Stimulated activated CD8-positive, alpha-beta memory T cell treated with anti-CD3 and anti-CD28 coated beads, Interleukin-7, amount 100 ng/mL, for 24 hours (primary cell): Measurements from ENCODE around the gene FLYWCH2.

Experiments
- DNase-seq: peaks from one replicate; pipeline ENCODE4 v3.0.0-alpha.2; 2020; ENCODE audit warnings: low read depth

FLYWCH2 gene

DNA sequence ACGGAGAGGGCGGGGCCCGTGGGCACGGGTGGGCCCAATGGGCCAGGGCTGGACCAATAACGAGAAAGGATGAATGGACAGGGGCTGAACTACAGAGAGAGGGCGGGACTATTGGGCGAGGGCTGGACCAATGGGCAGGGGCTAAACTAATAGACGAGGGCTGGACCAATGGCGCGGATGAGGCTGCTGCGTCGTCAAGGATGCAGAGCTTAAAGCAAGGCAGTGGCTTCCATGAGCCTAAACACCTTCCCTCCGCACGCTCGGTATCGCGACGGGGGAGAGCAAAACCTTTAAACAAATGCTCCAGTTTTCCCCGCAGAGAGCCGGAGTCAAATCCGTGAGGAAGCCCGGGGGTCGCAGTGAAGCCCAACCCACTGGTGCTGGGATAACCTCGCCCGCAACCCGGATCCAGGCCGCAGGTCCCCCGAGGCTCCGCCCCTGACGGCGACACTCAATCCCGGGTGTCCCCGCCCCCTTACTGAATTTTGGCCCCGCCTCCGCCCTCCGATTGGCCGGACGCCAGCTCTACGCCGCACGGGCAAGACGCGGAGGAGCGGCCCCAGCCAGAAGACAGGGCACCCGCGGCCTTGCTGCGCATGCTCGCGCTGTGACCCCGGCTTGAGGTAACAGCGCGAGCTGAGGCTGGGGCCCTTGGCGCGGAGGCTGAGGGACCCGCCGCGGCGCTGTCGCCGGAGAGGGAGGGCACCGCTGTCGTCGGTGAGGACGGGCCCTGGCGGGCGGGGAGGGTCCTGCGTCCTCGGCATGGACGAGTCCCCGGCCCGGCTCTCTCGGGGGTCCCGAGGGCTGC is at the start of gene FLYWCH2:
Gene FLYWCH2, plus strand, starts transcription at position 566 of the 808 bp plus-strand sequence. CDS start 13,235 bp downstream, outside the sequence.
- peak; percentile 99 for DNase-seq

GRCh38 chr16:2833776-2834175 is 49.2 kb upstream of the FLYWCH2 start:
- DNase-seq, result no peak

- DNase-seq, result no peak
Measured at GRCh38 chr16:2834968-2835367, 48.0 kb upstream of the FLYWCH2 start.

- DNase-seq, result no peak
Measured at GRCh38 chr16:2835638-2836493, 47.1 kb upstream of the FLYWCH2 start.

DNA sequence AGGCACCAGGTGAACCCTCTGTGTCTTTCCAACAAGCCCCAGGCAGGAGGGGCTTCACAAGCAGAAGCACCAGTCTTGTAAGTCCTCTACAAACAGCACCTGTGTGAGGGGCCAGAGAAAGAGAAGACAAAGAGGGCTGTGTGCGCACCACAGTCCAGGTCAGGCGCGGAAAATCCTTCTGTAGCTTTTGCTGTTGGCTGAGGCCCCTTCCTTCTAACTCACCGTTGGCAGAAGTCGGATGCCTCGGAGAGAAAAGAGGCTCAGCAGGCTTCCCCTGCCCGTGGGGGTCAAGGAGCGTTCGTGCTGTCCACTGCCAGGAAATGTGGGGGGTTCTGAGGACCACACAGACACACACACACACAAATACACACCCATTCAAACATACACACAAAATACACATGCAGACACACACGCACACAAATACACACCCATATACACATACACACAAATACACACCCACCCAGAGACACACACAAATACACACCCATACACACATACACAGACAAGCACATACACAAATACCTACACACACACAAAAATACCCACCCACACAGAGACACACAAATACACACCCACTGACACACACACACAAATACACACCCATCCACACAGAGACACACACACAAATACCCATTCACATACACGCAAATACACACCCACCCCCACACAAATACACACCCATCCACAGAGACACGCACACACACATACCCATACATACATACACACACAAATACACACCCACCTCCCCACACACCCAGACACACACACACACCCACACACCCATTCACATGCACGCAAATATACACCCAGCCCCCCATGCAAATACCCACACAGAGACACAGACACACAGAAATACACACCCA is 46.1 kb upstream of the FLYWCH2 start:
- DNase-seq, result no peak

DNA sequence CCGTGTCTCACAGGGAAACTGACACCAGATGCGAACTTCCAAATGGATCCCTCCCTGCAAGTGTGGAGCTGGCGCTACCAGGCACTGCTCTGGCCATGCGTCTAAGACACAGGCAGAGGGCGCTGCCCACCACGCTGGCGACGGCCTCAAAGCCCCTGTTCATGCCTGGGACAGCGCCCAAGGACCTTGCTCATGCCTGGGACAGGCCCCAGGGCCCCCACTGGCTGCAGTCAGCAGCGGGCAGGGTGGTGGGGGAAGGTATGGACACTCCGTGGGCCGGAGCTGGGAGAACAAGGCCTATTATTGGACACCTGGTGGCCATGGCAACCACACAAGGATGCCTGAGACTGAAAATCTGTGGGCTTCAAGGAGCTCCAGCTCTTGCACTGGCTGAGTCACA is 44.1 kb upstream of the FLYWCH2 start:
- peak; percentile 28 for DNase-seq

DNA sequence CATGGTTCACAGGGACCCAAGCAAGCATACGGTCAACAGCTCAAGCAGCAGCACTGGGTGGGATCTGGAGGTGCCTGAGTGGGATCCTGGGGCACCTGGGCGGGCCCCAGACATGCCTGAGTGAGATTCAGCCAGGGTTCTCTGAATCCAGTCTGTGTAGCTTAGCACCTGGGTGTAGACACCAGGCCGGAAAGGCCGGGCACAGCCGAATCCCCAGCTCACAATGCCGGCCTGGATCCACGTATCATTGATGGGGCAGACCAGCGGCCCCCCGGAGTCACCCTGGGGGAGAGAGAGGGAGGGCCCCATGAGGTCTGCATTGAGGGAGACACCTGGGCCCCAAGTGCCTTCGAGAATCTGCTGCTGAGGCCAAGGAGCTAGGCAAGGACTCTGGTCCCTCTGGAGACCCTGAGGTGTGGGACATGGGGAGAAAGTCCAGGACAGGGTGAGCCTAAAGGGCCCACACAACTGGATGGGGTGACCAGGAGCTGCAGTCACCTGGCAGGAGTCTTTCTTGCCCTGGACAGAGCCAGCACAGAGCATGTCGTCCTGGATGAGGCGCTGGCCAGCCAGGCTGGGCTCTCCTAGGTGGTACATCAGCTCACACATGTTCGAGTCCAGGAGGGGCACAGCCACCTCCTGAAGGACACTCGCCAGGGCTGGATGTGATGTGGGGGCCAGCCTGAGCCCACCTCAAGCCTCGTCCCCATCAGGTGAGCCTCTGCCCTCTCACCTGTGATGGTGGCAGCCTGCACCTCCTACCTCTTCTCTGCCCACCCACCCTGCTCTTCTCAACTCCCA is 43.2 kb upstream of the FLYWCH2 start:
- no peak for DNase-seq

DNA sequence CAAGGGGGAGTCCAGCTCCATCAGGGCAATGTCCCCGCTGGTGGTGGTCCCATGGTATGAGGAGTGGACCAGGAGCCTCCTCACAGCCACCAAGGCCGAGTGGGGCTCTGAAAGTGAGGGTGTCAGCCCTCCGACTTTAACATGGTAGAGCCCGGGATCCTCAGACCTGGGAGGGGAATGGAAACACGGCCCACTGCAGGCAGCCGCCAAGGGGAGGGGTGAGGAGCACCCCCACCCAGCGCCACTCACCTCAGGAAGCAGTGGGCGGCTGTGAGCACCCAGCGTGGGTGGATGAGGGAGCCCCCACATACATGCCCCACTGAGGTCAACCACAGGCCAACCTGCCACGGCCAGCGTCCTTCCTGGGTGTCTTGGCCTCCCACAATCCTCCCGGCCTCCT is 42.1 kb upstream of the FLYWCH2 start:
- no peak for DNase-seq

DNA sequence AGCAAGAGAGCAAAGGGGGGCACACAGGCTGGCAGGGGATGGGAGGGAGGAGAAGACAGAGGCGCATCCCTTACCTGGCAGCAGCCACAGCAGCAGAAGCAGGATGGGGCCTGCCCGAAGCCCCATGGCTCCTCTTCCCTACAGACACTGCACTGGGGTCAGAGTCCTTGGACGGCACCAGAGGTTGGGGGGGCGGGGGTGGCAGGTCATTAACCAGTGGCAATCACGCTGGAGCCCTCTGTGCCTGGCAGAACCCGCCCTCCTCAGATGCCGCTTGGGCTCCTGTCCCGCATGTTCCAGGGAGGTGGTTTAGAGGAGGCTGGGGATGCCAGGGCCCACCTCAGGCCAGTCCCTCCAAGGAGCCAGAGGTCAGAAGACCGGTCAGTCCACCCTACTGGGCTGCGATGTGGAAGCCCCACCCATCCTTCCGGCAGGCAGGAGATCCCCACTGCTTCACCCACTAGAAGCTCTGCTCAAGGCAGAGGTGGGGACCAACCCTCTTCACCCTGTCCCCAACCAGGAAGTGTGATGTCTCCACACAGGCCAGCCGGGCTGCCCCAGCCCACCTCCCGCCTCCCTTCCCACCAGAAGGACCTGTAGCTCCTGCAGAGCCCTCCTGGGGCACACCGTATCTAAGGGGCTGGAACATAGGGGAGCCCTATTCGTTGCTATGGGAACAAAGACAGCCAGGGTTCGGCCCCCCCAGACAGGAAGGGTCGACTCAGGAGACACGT is 41.2 kb upstream of the FLYWCH2 start:
- no peak for DNase-seq

DNA sequence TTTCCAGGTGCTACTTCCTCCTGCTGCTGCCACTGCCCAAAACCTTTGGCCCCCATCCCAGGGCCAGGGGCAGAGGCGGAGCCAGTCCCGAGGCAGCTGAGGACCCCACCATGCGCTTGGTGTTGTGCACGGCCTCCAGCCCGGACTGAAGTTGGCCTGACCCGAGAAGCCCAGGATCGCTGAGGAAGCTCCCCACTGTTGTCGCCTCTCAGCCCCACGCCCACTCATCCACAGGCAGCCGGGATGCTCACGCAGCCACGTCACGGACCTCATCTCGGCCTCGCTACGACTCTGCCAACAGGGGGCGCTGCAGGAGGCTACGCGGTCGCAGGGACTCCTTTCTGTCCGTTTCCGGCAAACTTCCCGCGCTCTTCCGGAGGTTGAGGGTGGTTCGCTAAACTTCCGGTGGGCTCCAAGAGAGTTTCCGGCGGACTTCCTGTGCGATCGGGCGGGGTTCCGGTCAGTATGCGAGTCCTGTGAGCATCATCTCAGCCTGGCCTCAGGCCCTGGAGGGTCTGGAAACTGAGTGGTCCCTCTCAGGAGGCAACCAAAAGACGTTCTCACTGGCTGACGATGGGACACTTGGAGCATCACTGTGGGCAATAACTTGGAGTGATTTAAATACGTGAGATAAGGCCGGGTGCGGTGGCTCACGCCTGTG is 40.5 kb upstream of the FLYWCH2 start:
- DNase-seq, result peak; percentile 74

GRCh38 chr16:2843526-2843925 is 39.5 kb upstream of the FLYWCH2 start:
- DNase-seq, result no peak

DNA sequence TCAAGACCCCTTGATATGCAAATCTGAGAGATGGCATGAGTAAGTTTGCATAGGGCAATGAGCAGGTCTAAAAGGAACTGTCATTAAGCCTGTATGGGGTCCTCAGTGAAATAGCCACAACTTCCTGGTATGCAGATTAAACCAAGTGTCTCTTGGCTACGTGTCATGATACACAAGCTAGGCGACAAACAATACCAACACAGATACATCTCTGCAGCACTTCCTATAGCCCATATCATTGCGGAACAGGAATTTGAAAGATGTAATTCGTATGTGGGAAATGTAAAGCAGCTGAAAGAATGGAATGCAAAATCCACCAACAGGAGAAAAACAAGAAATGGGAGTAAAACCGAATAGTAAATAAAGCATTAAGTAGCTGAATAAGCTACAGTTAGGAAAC is 37.9 kb upstream of the FLYWCH2 start:
- no peak for DNase-seq

DNA sequence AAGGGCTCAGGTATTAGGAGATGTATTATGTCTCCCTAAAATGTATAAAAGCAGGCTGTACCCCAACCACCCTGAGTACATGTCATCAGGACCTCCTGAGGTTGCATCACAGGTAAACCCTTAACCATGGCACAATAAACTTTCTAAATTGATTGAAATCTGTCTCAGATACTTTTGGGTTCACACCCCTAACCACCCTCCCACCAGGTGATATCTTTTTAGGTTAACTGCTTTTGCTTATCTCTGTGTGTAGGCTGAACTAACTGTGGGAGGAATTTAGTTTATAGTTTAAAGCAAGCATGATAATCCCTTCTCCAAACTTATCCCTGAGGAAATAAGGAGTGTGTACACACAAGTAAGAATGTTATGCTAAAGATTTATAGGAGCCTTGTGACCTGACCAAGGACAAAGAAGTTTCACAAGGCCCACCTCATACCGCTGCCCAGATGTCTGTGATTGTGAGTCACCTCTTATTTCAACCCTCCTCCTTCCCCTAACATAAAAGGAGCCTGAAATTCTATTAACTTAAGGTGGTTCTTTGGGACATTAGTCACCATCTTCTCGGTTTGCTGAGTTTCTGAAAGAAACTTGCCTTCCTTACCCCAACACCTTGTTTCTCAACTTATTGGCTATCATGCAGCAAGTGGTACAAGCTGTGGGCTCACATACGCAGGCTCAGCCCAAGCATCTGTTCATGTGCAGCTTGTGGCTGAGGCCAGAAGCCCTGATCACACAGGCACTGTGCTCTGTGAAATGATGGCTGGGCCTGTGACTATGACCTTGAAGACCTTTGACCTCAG is 36.3 kb upstream of the FLYWCH2 start:
- DNase-seq, result no peak

DNA sequence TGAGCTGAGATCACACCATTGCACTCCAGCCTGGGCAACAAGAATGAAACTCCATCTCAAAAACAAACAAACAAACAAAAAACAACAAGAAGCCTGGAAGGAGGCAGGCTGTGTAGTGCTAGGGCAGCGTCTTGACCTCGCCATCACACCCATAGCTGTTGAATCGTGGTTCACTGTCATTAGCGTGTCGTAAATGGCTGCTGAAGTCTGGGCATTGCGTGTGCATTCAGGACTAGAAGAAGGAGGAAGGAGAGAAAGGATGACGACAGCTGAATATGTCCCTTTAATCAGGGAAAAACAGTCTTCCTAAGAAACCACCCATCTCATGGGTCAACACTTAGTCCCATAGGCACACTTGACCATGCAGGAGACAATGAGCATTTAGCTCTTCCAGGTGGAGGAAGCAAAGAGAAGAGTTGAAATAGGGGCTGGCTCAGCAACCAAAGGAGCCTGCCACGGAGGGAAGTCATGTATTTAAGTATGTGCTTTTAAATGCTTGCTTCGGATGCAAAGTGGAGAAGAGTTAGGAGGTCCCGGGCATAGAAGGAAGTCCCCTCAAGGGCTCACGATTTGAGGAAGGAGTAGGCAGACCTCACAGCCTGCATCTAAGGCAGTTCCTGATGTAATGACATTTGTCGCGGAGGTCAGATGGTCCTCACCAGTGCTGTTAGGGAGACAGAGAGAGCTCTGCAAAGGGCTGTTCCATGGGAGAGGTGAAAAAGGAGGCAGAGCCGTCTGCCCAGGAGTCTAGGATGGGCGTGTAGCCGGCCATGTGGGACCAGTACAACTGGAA is 33.9 kb upstream of the FLYWCH2 start:
- DNase-seq, result no peak

- DNase-seq, result no peak
Measured at GRCh38 chr16:2852003-2852730, 30.8 kb upstream of the FLYWCH2 start.

DNA sequence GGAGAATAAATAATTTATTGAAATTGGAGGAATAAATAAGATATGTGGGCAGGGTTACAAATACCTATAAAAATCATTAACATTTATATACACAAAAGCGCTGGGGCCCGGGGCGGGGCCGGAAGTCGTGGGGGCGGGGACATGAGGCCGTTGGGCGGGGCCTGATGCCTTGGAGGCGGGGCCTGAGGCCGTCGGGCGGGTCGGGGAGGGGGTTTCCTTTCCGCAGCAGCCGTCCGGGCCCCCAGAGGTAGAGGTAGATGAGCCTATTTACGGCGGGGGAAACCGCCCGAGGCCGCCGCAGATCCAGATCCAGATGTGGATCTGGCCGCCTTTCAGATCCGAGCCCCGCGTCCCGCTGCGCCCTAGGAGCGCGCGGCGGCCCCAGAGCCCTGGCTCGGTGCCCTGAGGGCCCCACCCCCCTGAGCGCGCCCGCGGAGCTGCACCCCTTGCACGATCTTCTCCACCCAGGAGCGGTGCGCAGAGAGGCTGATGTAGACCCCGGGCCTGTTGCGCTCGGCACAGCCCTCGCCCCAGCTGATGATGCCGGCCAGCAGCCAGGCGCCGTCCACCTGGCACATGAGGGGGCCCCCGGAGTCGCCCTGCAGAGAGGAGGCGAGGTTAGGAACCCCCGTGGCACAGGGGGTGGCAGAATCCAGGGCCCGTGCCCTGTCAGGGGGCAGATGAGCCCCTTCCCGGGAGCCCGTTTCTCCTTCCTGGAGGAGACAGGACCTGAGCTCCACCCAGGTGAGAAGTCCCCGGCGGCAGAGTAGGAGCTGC is 30.1 kb upstream of the FLYWCH2 start:
- no peak for DNase-seq

DNA sequence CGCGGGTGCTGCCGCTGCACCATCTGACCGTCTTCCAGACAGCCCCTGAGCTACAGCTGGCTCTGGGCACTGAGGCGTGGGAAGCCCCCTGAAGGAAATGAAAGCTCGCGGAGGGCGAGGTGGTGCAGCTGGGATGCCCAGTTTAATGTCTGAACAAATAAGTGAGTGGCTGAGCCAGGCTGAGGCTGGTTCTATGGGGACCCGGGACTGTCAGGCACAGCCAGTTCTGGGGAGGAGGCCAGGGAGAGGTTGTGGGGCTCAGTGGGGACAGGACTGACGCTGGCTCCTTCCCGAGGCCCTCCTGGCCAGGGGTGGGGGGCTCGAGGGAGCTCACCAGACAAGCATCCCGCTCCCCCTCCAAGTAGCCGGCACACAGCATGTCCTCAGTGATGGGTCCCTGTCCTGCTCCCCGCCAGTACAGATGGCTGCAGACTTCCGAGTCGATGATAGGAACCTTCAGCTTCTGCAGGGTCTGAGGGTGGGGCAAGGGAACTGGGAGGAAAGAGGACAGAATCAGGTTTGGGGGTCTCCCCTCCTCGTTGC is 29.4 kb upstream of the FLYWCH2 start:
- no peak for DNase-seq
